Hindlimb muscle (tissue), 1 donor: Measurements from ENCODE around the gene PROCA1. TPM values are rescaled to one million over a fixed set of nuclear protein-coding genes. Genes with fewer than 3 reads are reported as not detected.
"Not testable (repeated sequence)": the region's sequence is repeated elsewhere in the genome, so short reads cannot be mapped to it uniquely, and the experiment has no call there.

Experiments
- DNase-seq: peaks from one replicate; pipeline ENCODE4 v3.0.0-alpha.2; 2013
- polyA plus RNA-seq: library from polyadenylated mRNA; unstranded; fragments of 120-200 nt; gene quantifications from one replicate; pipeline ENCODE4 v1.2.1, GENCODE V29; 2013; ENCODE audit not compliant: insufficient read length

Gene PROCA1
- polyA plus RNA-seq, 1 donor = 3.5 TPM

- no peak for DNase-seq
These were observed 43.8 kb downstream of the PROCA1 start for GRCh38 chr17:28667870-28668269.

- DNase-seq = no peak
These were observed 45.7 kb downstream of the PROCA1 start for GRCh38 chr17:28665994-28666393.

- DNase-seq = no peak
These were observed 48.0 kb downstream of the PROCA1 start for GRCh38 chr17:28663723-28664122.

GRCh38 chr17:28662527-28662829, 49.2 kb downstream of the PROCA1 start:
- DNase-seq = no peak

GRCh38 chr17:28661635-28662526, 49.8 kb downstream of the PROCA1 start, which contains the start of the genes SDF2 and SUPT6H:
Gene SDF2 (minus strand): TSS chr17:28661906. CDS start chr17:28661876, 30 bp downstream.
Gene SUPT6H (plus strand): TSS chr17:28662205. CDS start chr17:28673402, 11,197 bp downstream.
- peak; percentile 94 for DNase-seq

- not testable (repeated sequence) for DNase-seq
These were observed 52.2 kb downstream of the PROCA1 start for GRCh38 chr17:28659497-28659881.

- not testable (repeated sequence) for DNase-seq
These were observed 52.8 kb downstream of the PROCA1 start for GRCh38 chr17:28658766-28659496.

GRCh38 chr17:28658342-28658741, 53.3 kb downstream of the PROCA1 start:
- not testable (repeated sequence) for DNase-seq

GRCh38 chr17:28657756-28658155, 53.9 kb downstream of the PROCA1 start:
- DNase-seq = no peak

GRCh38 chr17:28655160-28655559, 56.5 kb downstream of the PROCA1 start:
- DNase-seq = no peak

Other genes with a start within 250 kb of the PROCA1 start
- gene SLC13A2, start 238.2 kb downstream of the PROCA1 start, polyA plus RNA-seq = not detected
- gene FOXN1, start 205.5 kb downstream of the PROCA1 start, polyA plus RNA-seq = 0.12 TPM
- gene UNC119, start 159.3 kb downstream of the PROCA1 start, polyA plus RNA-seq = 15.5 TPM
- gene PIGS, start 140.4 kb downstream of the PROCA1 start, polyA plus RNA-seq = 51.9 TPM
- 1.8 TPM for gene ALDOC, start 135.0 kb downstream of the PROCA1 start, polyA plus RNA-seq
- 21.7 TPM for gene SPAG5, start 112.9 kb downstream of the PROCA1 start, polyA plus RNA-seq
- 17.2 TPM for gene RSKR, start 97.7 kb downstream of the PROCA1 start, polyA plus RNA-seq
- 53.0 TPM for gene BLTP2, start 66.7 kb downstream of the PROCA1 start, polyA plus RNA-seq
- 39.5 TPM for gene SDF2, start 50.0 kb downstream of the PROCA1 start, polyA plus RNA-seq
- 48.0 TPM for gene SUPT6H, start 49.7 kb downstream of the PROCA1 start, polyA plus RNA-seq
- 58.6 TPM for gene RAB34, start 6.0 kb upstream of the PROCA1 start, polyA plus RNA-seq
- gene RPL23A, start 8.1 kb upstream of the PROCA1 start, polyA plus RNA-seq = 1,269 TPM
- 4.0 TPM for gene TLCD1, start 14.3 kb upstream of the PROCA1 start, polyA plus RNA-seq
- gene NEK8, start 16.9 kb upstream of the PROCA1 start, polyA plus RNA-seq = 3.7 TPM
- 75.4 TPM for gene TRAF4, start 32.1 kb upstream of the PROCA1 start, polyA plus RNA-seq
- gene FAM222B, start 130.9 kb upstream of the PROCA1 start, polyA plus RNA-seq = 15.4 TPM
- gene ERAL1, start 143.1 kb upstream of the PROCA1 start, polyA plus RNA-seq = 44.0 TPM
- gene FLOT2, start 185.8 kb upstream of the PROCA1 start, polyA plus RNA-seq = 77.5 TPM
- 3.9 TPM for gene DHRS13, start 191.2 kb upstream of the PROCA1 start, polyA plus RNA-seq
- 33.5 TPM for gene PHF12, start 239.6 kb upstream of the PROCA1 start, polyA plus RNA-seq